HepG2 (cell line): ENCODE measurements around the gene DLX1. TPM values are rescaled to one million over a fixed set of nuclear protein-coding genes. Genes with fewer than 3 reads are reported as not detected.
A peak's percentile ranks its signal among the peaks of the same experiment; 100 is the strongest.

Experiments
- FOSL2 ChIP-seq: sonication (generic); formaldehyde crosslinking; IDR thresholded peaks from 2 replicates; pipeline ENCODE4 v1.4.0; 2020; ENCODE audit warnings: missing genetic modification reagents
- FOXO1 ChIP-seq: sonication (generic); formaldehyde crosslinking; IDR thresholded peaks from 2 replicates; pipeline ENCODE4 v1.4.0; 2020; ENCODE audit warnings: missing genetic modification reagents
- HNF4A ChIP-seq: sonication (generic); formaldehyde crosslinking; IDR thresholded peaks from 2 replicates; pipeline ENCODE4 v1.4.0; 2020; ENCODE audit warnings: missing genetic modification reagents
- HOXA3 ChIP-seq: sonication (generic); formaldehyde crosslinking; IDR thresholded peaks from 2 replicates; pipeline ENCODE4 v1.5.0; 2020; ENCODE audit warnings: missing genetic modification reagents
- HOXA9 ChIP-seq: sonication (generic); formaldehyde crosslinking; IDR thresholded peaks from 2 replicates; pipeline ENCODE4 v1.8.1; 2022; ENCODE audit warnings: missing genetic modification reagents, mild to moderate bottlenecking, moderate library complexity, borderline replicate concordance
- IRF2 ChIP-seq: IDR thresholded peaks from 2 replicates; pipeline ENCODE4 v1.6.1; 2018; ENCODE audit warnings: missing genetic modification reagents, missing compliant biosample characterization
- NR2F1 ChIP-seq, 2 experiments: fragments of 450-650 bp in 1 of 2; formaldehyde crosslinking in 1 of 2; IDR thresholded peaks; 2 replicates each; pipeline versions ENCODE4 v1.5.0 to v1.6.1; 2016 to 2020; ENCODE audit warnings: mild to moderate bottlenecking in 1 of 2, missing compliant biosample characterization in 1 of 2, missing genetic modification reagents in 1 of 2, moderate library complexity in 1 of 2
- RFXAP ChIP-seq: sonication (generic); formaldehyde crosslinking; IDR thresholded peaks from 2 replicates; pipeline ENCODE4 v1.4.0; 2020; ENCODE audit warnings: missing genetic modification reagents, borderline replicate concordance
- ZBTB20 ChIP-seq: sonication (generic); formaldehyde crosslinking; IDR thresholded peaks from 2 replicates; pipeline ENCODE4 v1.8.1; 2023; ENCODE audit warnings: missing genetic modification reagents, low read depth, mild to moderate bottlenecking, borderline replicate concordance
- ZC3H4 ChIP-seq: sonication (generic); formaldehyde crosslinking; IDR thresholded peaks from 2 replicates; pipeline ENCODE4 v1.4.0; 2020; ENCODE audit warnings: missing genetic modification reagents, borderline replicate concordance
- ZFP41 ChIP-seq: sonication (generic); formaldehyde crosslinking; IDR thresholded peaks from 2 replicates; pipeline ENCODE4 v1.4.0; 2020; ENCODE audit warnings: mild to moderate bottlenecking, missing genetic modification reagents, borderline replicate concordance
- ZNF552 ChIP-seq: sonication (generic); formaldehyde crosslinking; IDR thresholded peaks from 2 replicates; pipeline ENCODE4 v1.9.0; 2022; ENCODE audit warnings: missing genetic modification reagents, mild to moderate bottlenecking, borderline replicate concordance
- ZNF598 ChIP-seq: sonication (generic); formaldehyde crosslinking; IDR thresholded peaks from 2 replicates; pipeline ENCODE4 v1.5.1; 2020; ENCODE audit warnings: mild to moderate bottlenecking, missing genetic modification reagents, borderline replicate concordance
- ZNF773 ChIP-seq: sonication (generic); formaldehyde crosslinking; IDR thresholded peaks from 2 replicates; pipeline ENCODE4 v1.4.0; 2020; ENCODE audit warnings: missing genetic modification reagents, borderline replicate concordance
- ZNF790 ChIP-seq: sonication (generic); formaldehyde crosslinking; IDR thresholded peaks from 2 replicates; pipeline ENCODE4 v1.8.0; 2022; ENCODE audit warnings: missing genetic modification reagents, mild to moderate bottlenecking, borderline replicate concordance
- ZNF800 ChIP-seq: sonication (generic); formaldehyde crosslinking; IDR thresholded peaks from 2 replicates; pipeline ENCODE4 v1.4.0; 2020; ENCODE audit warnings: missing genetic modification reagents
- ZZZ3 ChIP-seq: sonication (generic); formaldehyde crosslinking; IDR thresholded peaks from 2 replicates; pipeline ENCODE4 v1.4.0; 2020; ENCODE audit warnings: missing genetic modification reagents, mild to moderate bottlenecking, borderline replicate concordance
- polyA plus RNA-seq, 8 experiments: library from polyadenylated mRNA; depleted of rRNA in 3 of 8; stranded (reverse) in 7 of 8; unstranded in 1 of 8; fragments of >200 nt; fragmentation: Illumina TruSeq in 4 of 8; extraction: Trizol in 4 of 8; gene quantifications; 2 replicates each; pipeline versions ENCODE4 v1.2.1 to v1.2.3, GENCODE V29; 2011 to 2016; ENCODE audit warnings: low read depth in 4 of 8, missing spikeins in 1 of 8, mixed read lengths in 1 of 8; ENCODE audit not compliant: insufficient read depth in 1 of 8
- total RNA-seq, 5 experiments: library from RNA; depleted of rRNA; stranded (reverse); fragments of >200 nt; fragmentation: Illumina TruSeq; extraction: Trizol; gene quantifications; 2 replicates each; pipeline ENCODE4 v1.2.3, GENCODE V29; 2016; ENCODE audit warnings: low read depth in 1 of 5
- TF ChIP-seq, protein P1 (sequence below): sonication (generic); formaldehyde crosslinking; IDR thresholded peaks from 2 replicates; pipeline ENCODE4 v1.4.0; 2020; ENCODE audit warnings: missing genetic modification reagents, mild to moderate bottlenecking, borderline replicate concordance
- TF ChIP-seq, protein P2 (sequence below): IDR thresholded peaks from 2 replicates; pipeline ENCODE4 v1.6.1; 2016
- TF ChIP-seq, protein P3 (sequence below): sonication (generic); formaldehyde crosslinking; conservative IDR thresholded peaks from 2 replicates; pipeline ENCODE4 v1.8.0; 2022; ENCODE audit warnings: mild to moderate bottlenecking, moderate library complexity, missing genetic modification reagents

The DLX1 gene
- total and polyA plus RNA-seq, 2 of the 13 experiments (the other 11 are each of a cell fraction or from before 2014, with no cell fraction given) = 0.18 to 0.86 TPM

GRCh38 chr2:172052000-172052983, 33.0 kb upstream of the DLX1 start (continued):
- TF ChIP-seq, protein P1, sequence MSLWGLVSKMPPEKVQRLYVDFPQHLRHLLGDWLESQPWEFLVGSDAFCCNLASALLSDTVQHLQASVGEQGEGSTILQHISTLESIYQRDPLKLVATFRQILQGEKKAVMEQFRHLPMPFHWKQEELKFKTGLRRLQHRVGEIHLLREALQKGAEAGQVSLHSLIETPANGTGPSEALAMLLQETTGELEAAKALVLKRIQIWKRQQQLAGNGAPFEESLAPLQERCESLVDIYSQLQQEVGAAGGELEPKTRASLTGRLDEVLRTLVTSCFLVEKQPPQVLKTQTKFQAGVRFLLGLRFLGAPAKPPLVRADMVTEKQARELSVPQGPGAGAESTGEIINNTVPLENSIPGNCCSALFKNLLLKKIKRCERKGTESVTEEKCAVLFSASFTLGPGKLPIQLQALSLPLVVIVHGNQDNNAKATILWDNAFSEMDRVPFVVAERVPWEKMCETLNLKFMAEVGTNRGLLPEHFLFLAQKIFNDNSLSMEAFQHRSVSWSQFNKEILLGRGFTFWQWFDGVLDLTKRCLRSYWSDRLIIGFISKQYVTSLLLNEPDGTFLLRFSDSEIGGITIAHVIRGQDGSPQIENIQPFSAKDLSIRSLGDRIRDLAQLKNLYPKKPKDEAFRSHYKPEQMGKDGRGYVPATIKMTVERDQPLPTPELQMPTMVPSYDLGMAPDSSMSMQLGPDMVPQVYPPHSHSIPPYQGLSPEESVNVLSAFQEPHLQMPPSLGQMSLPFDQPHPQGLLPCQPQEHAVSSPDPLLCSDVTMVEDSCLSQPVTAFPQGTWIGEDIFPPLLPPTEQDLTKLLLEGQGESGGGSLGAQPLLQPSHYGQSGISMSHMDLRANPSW (CRISPR knock-in tag) = peak; percentile 94
- TF ChIP-seq, protein P2, sequence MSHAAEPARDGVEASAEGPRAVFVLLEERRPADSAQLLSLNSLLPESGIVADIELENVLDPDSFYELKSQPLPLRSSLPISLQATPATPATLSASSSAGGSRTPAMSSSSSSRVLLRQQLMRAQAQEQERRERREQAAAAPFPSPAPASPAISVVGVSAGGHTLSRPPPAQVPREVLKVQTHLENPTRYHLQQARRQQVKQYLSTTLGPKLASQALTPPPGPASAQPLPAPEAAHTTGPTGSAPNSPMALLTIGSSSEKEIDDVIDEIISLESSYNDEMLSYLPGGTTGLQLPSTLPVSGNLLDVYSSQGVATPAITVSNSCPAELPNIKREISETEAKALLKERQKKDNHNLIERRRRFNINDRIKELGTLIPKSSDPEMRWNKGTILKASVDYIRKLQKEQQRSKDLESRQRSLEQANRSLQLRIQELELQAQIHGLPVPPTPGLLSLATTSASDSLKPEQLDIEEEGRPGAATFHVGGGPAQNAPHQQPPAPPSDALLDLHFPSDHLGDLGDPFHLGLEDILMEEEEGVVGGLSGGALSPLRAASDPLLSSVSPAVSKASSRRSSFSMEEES = peak; percentile 66
- no peak for TF ChIP-seq ZNF598 (CRISPR knock-in tag)
- no peak for TF ChIP-seq HOXA9 (CRISPR knock-in tag)
- TF ChIP-seq ZC3H4 (CRISPR knock-in tag) = no peak
- no peak for TF ChIP-seq ZFP41
- TF ChIP-seq FOXO1 (CRISPR knock-in tag) = peak; percentile 87
- no peak; the same call in 1 of the 2 replicates for TF ChIP-seq ZNF790 (CRISPR knock-in tag)
- no peak for TF ChIP-seq ZNF773 (CRISPR knock-in tag)
- TF ChIP-seq ZZZ3 (CRISPR knock-in tag) = no peak
- TF ChIP-seq IRF2 (CRISPR knock-in tag) = peak; percentile 82
- peak; percentile 85 to 94 for TF ChIP-seq NR2F1 (CRISPR knock-in tag; IDR thresholded peaks at IDR 0.05)
- peak; percentile 88 for TF ChIP-seq ZNF800 (CRISPR knock-in tag)
- peak; percentile 74; the same call in 1 of the 2 replicates for TF ChIP-seq RFXAP (CRISPR knock-in tag)
- peak; percentile 78 for TF ChIP-seq FOSL2 (CRISPR knock-in tag)
- no peak; the same call in 1 of the 2 replicates for TF ChIP-seq ZNF552 (CRISPR knock-in tag)
- TF ChIP-seq HNF4A (CRISPR knock-in tag) = peak; percentile 96
- TF ChIP-seq ZBTB20 (CRISPR knock-in tag) = peak; percentile 75; the same call in 1 of the 2 replicates
- peak; percentile 87 for TF ChIP-seq HOXA3
- TF ChIP-seq, protein P3, sequence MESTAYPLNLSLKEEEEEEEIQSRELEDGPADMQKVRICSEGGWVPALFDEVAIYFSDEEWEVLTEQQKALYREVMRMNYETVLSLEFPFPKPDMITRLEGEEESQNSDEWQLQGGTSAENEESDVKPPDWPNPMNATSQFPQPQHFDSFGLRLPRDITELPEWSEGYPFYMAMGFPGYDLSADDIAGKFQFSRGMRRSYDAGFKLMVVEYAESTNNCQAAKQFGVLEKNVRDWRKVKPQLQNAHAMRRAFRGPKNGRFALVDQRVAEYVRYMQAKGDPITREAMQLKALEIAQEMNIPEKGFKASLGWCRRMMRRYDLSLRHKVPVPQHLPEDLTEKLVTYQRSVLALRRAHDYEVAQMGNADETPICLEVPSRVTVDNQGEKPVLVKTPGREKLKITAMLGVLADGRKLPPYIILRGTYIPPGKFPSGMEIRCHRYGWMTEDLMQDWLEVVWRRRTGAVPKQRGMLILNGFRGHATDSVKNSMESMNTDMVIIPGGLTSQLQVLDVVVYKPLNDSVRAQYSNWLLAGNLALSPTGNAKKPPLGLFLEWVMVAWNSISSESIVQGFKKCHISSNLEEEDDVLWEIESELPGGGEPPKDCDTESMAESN (CRISPR knock-in tag) = peak; percentile 90
